NCI-H526 treated with DMSO at 0.1 percent for 48 hours (cell line): ENCODE data around the gene KRT4.

Experiments
- DNase-seq: peaks from one replicate; lab custom pipeline; 2025; lab: John Stamatoyannopoulos, UW

Gene KRT4

GRCh38 chr12:52836491-52837412 lies 22.8 kb upstream of the KRT4 start:
- DNase-seq: no peak

- DNase-seq: no peak
These were observed 22.1 kb upstream of the KRT4 start for GRCh38 chr12:52836042-52836466.

GRCh38 chr12:52835271-52836041 lies 21.5 kb upstream of the KRT4 start:
- no peak for DNase-seq

GRCh38 chr12:52834727-52835001 lies 20.7 kb upstream of the KRT4 start:
- DNase-seq: no peak

GRCh38 chr12:52833922-52834726 lies 20.2 kb upstream of the KRT4 start, which contains the start of gene KRT79:
KRT79 (minus strand) TSS chr12:52834311; CDS start chr12:52834260, 51 bp downstream.
- DNase-seq: no peak

- DNase-seq: no peak
These were observed 19.3 kb upstream of the KRT4 start for GRCh38 chr12:52832985-52833905.

- no peak for DNase-seq
These were observed 18.5 kb upstream of the KRT4 start for GRCh38 chr12:52832451-52832850.

GRCh38 chr12:52831251-52831650 lies 17.3 kb upstream of the KRT4 start:
- no peak for DNase-seq

- no peak for DNase-seq
These were observed 16.3 kb upstream of the KRT4 start for GRCh38 chr12:52829986-52830770.

- DNase-seq: no peak
These were observed 14.7 kb upstream of the KRT4 start for GRCh38 chr12:52828591-52829021.

GRCh38 chr12:52828156-52828555 lies 14.2 kb upstream of the KRT4 start:
- DNase-seq: no peak

- DNase-seq: no peak
These were observed 13.7 kb upstream of the KRT4 start for GRCh38 chr12:52827499-52828090.

GRCh38 chr12:52826611-52827498 lies 12.9 kb upstream of the KRT4 start:
- DNase-seq: no peak

- DNase-seq: no peak
These were observed 12.0 kb upstream of the KRT4 start for GRCh38 chr12:52825961-52826360.

- DNase-seq: no peak
These were observed 11.0 kb upstream of the KRT4 start for GRCh38 chr12:52824741-52825410.

- no peak for DNase-seq
These were observed 10.0 kb upstream of the KRT4 start for GRCh38 chr12:52823761-52824450.

- no peak for DNase-seq
These were observed 9.0 kb upstream of the KRT4 start for GRCh38 chr12:52822771-52823510.
